GM21723 (cell line): ENCODE data around the gene ARHGAP18.
"Not testable (repeated sequence)": the region's sequence is repeated elsewhere in the genome, so short reads cannot be mapped to it uniquely, and the experiment has no call there.

Experiments used
- ATAC-seq: cut with Tn5 transposase; IDR thresholded peaks from one replicate; pipeline ENCODE4 v1.9.1; 2021; ENCODE audit warnings: mild to moderate bottlenecking, moderate library complexity; ENCODE audit not compliant: unreplicated experiment

The ARHGAP18 gene

DNA sequence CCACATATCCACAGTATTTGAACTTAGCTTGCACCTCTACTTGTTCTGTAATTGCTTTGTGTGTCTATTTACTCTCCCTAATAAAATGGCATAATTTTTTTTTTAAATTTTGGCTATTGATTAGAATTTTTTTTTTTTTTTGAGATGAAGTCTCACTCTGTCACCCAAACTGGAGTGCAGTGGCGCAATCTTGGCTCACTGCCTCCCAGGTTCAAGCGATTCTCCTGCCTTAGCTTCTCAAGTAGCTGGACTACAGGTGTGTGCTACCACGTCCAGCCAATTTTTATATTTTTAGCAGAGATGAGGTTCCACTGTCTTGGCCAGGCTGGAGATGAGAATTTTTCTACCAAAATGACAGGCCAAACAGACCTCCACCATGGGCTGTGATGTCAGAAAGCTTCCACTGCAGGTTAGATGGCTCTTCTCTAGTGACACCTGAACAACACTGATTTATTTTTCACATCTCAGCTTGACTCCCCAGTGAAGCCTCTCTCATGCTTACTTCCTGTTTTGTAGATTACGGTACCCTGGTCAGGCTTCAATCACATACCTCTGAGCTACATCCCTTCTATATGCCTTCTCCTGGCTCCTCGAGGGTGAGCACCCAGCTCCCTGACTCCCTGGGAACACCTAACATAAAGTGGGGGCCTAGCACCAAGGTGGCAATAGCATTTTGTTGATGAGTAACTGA is 112.8 kb downstream of the ARHGAP18 start:
- peak; percentile 61 for ATAC-seq

DNA sequence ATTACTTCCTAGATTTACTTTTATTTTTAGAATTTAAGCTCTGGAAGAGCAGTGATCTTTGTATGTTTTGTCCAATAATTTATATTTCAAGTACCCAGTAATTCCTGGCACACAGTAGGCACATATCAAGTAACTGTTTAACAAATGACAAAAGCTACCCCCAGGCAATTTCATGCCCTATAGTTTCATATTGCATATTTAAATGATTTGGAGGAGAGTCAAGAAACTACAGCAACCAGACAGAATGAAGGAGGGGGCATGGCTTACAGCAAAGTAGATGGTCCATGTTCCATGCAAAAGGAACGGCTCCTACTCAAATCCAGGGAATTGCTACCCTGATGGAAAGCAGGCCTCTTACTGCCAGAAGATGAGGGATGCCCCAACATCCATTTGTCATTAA is 113.5 kb downstream of the ARHGAP18 start:
- no peak for ATAC-seq

DNA sequence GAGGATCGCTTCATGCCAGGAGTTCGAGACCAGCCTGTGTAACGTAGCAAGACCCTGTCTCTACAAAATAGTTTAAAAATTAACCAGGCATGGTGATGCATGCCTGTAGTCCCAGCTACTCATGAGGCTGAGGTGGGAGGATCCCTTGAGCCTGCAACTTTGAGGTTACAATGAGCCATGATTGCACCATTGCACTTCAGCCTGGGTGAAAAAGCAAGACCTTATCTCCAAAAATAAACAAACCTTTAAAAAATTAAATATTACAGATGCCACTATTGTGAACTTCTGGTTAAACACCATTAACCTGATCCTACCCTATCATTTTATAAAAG is 116.8 kb downstream of the ARHGAP18 start:
- ATAC-seq: no peak

DNA sequence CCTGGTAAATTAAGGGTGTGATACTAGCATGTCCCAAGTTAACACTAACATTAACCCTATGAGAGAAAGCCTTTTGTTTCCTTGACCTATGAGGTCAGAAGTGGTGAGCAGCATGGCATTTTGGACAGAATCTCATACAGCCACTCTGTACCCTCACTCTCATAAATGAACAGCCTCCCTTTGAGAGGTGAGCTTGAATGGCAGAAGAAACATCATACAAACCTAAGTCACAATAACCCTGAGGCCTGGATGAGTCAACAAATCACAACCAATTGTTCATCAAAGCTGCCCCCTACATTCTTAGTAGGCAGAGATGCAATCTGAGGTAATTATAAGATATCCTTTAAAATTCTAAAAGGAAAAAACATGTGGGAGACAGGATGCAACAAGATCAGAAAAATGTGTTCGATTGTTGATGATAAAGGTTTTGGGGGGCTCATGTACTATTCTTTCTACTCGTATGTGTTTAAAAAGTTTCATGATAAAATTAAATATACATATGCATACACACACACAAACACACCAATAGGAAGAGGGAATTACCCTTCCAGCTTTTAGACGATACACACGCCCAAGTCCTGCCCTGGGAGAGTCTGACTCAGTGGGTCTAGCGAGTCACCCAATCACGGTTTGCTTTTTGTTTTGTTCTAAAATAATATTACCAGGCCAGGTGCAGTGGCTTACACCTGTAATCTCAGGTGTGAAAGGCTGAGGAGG is 117.3 kb downstream of the ARHGAP18 start:
- ATAC-seq: no peak

DNA sequence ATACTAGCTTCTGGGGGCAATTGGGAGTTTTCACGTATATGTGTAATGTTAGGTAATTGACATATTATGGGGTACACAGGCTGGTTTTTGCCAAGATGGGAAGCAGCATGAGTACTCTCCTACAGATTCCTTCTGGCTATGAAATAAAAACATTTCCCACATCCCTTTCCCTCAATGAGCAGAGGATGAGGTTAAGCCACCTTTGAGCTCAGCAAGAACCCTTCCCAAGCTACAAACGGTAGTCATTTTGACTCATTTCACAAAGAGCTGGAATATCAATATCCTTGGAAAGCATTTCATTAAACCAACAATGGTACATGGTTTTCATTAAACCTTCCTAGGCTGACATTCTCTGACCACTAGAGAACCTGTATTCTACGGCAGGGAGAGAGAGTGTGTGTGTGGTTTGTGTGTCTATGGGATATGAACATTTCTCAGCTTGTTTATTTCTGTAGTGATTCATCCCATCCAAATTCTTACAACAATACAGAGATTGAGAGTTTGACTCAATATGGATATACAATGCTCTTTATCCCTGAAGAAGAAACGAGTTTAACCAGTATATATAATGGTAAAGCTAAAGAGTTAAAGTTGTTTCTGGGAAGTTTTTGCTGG is 119.5 kb downstream of the ARHGAP18 start:
- no peak for ATAC-seq

DNA sequence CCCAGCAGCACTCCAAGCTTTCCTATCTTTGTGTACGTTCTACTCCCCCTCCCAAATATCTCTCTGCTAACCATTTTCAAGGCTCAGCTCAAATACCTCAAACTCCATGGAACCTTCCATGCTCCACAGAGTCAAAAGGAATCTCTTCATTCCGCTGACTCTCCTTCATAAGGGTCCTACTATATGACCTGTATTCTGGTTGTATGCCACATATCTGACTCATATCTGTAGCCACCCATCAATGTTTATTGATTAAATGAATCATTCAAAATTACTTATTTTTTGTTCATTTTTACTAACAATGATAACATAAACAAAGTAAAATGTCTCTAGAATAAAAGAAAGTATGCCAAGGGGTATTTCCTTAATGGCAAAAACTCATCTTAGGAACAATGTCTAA is 123.2 kb downstream of the ARHGAP18 start:
- ATAC-seq: no peak

DNA sequence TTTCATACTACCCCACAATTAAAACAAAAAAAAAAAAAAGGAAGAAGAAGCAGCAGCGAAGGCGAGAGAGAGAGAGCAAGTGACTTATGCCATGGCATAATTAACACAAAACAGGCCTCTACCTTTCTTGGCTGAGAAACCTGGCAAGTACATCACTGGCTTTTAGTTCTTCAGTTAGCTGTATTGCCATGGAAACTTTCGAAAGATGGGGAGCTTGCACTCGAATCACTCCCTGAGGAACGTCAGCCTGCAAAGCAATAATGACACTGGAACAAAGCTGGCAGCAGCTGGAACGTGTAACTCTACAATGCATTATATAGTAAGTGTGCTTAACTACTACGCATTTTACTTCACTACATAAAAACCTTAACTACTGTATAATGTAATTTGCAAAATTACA is 126.1 kb downstream of the ARHGAP18 start:
- ATAC-seq: no peak

DNA sequence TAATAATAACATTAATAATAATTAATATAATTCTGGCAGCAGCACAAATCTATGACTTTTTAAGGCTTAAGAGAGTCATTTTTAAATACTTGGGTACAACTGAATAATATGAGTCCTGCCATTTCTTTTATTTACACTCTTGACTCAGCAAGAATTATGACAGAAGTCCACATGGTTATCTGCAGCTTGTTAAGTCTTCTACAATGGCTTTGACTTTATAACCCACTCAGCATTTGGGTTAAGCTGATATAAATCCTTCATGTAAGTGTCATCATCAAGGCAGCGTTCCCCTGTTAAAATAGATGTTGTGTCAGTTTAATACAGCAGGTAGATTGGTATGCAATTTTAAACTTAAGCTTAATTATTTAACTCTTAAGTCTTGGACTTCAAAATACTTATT is 131.7 kb downstream of the ARHGAP18 start:
- no peak for ATAC-seq

DNA sequence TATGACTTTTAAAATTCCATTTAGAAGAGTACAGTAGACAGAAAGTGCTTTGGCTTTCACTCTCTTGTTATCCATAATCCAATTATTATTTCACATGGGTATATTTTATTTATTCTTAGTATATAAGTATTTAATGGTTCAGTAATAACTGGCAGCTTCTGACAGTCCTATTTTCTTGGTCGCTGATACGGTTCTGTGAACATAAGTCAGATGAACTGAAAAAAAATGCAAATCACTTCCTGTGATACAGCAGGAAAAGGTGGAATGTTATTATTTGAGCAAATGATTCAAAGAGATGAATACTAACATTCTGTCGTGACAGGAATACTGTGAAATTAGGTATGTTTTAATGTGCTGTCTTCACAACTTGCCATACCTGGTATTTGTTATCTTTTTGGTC is 132.3 kb downstream of the ARHGAP18 start:
- no peak for ATAC-seq

DNA sequence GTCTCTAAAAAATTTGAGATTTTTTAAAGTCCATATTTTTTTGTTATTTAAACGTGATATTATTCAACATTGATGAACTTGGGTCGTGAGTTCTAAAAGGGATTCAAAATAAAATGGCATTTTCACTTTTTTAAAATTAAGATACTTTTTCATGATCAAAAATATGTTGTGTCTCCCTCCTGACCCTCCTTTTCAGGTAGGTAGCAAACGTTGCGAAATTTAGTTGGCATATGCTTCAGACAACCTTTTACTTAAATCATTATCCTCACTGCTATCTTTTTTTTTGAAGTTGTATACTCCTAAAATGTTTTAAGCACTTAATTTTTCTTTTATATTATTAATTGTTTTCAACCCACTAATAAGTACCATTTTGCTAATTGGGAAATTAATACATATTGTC is 133.5 kb downstream of the ARHGAP18 start:
- no peak for ATAC-seq

DNA sequence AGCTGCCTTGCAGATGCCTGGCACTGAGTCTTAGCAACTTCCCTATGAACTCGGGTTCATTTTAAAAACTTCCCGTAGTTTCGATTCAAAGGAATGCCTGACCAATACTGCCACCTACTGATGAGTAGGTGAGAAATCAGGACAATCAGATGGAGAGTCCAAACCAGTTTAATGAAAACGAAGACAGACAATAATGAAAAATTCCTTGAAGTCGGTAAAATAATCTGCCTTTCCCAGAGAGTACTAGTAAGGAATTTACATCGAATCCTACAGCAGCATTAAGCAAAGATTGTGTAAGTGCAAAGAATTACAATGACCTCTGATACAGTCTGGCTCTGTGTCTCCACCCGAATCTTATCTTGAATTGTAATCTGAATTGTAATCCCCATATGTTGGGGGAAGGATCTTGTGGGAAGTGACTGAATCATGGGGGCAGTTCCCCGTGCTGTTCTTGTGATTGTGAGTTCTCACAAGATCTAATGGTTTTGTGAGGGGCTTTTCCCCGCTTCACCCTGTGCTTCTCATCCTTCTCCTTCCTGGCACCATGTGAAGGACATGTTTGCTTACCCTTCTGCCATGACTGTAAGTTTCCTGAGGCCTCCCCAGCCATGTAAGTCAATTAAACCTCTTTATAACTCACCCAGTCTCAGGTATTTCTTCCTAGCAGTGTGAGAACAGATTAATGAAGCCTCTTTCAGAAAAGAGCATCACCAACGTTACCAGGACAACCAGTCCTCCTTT is 134.4 kb downstream of the ARHGAP18 start:
- no peak for ATAC-seq

DNA sequence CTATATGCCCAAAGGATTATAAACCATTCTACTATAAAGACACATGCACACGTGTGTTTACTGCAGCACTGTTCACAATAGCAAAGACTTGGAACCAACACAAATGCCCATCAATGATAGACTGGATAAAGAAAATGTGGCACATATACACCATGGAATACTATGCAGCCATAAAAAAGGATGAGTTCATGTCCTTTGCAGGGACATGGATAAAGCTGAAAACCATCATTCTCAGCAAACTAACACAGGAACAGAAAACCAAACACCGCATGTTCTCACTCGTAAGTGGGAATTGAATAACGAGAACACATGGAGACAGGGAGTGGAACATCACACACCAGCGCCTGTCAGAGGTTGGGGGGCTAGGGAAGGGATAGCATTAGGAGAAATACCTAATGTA is 135.4 kb downstream of the ARHGAP18 start:
- not testable (repeated sequence) for ATAC-seq

DNA sequence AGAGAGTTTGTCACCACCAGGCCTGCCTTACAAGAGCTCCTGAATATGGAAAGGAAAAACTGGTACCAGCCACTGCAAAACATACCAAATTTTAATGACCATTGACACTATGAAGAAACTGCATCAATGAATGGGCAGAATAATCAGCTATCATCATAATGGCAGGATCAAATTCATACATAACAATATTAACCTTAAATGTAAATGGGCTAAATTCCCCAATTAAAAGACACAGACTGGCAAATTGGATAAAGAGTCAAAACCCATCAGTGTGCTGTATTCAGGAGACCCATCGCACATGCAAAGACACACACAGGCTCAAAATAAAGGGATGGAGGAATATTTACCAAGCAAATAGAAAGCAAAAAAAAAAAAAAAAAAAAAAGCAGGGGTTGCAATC is 139.0 kb downstream of the ARHGAP18 start:
- not testable (repeated sequence) for ATAC-seq

DNA sequence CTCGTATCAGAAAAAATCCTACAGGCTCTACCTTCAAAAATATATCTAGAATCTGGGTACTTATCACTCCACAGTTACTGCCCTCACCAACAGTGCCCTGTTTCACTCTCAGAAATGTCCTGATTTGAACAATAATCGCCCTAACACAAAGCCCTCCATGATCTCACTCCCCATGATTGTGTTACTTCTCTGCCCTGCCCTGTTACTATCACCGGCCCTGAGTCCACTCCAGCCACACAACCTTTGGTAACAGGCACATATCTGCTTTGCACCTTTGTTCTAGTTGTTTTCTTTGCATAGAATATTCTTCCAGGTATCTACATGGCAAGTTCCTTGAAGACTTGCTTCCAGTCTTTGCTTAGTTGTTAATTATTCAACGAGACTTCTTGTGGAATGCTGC is 142.0 kb downstream of the ARHGAP18 start:
- ATAC-seq: no peak

DNA sequence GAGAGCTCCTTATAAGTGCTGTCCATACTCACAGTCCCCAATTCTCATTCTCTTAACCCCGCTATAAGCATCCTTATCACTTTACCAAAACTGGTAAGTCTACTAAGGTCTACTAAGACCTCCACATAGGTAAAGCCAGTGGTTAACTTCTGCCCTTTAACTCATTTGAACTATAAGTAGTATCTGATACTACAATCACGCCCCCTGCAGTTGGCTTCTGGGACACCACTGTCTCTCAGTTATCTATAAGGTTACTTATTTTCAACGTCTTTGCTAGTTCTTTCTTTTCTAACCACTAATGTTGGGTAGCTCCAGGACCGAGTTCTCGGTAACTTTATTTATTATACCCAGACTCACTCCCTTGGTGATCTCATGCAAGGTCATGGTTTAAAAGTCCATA is 142.6 kb downstream of the ARHGAP18 start:
- ATAC-seq: no peak

DNA sequence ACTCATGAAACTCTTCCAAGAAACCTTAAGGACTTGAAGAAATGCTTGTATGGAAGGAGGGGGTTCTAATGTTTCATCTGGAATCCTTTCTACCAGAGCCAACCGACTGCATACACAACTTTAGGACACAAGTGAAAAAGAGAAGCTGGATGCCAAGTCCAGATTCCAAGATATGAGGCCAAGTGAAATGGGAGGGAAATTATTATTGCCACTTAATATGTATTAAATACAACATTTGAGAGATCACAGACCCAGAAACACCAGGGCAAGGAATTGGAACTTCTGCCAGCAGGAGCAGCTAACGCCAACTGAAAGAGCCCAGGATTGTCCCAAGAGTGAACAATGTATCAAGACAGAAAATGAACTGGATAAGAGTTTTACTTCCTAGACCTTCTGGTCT is 144.2 kb downstream of the ARHGAP18 start:
- no peak for ATAC-seq

DNA sequence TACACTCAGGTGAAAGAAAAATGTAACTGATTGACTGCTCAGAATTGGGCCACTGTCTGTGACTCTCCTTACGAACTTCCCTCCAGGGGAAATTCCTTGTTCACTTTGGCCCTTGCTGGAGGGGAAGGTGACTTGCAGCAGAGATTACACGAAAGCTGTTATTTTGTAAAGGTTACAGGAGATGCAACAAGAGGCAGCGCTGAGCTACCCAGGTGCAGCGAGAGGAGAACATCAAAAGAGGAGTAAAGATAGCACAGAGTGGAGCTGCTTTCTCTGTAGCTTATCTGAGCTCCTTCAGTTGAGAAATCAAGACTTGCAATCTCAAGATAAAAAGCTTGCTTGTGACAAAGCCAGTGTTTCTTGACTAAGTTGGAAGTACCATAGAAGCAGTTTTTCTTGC is 144.6 kb downstream of the ARHGAP18 start:
- ATAC-seq: no peak

DNA sequence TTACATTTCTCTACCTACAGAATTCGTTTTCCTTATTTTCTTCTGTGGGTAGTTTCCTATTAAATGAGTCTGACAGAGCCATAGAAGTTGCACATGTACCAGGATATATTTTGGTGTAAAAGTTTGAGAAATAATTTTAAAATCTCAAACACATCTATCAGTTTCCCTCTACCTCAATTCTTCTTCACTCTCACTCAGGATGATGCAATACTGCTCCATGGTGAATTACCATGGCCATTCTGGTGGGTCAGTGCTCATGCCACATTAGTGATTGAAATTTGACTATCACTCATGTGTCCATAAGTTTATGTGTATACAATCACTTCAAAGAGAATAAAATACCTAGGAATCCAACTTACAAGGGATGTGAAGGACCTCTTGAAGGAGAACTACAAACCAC is 151.7 kb downstream of the ARHGAP18 start:
- no peak for ATAC-seq

DNA sequence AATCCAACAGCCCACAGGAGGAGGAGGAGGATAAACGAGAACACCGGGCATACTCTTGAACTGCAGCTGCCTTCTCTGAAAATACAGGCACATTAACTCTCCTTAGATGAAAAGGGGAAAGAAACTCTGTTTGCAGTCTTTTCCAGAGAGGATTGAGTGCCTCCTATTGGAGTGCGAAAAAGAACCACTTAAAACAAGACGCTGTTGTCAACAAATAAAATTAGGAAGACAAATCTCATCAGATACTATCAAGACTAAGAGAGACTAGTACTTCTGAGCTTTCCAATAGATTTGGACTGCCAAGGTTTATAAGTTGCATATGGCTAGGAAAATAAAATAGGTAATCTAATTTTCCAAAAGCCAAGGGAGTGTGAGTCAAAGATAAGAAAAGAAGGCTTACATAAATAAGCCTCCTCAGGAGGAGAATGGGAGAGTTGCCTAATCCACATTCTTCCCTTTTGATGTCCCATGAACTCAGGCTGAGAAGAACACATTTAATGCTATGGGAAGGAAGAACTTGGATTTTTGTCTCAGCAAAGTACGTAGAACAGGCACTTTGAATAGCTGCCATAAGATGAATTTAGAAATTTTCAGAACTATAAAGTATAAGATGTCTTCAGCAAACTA is 154.7 kb downstream of the ARHGAP18 start:
- no peak for ATAC-seq

DNA sequence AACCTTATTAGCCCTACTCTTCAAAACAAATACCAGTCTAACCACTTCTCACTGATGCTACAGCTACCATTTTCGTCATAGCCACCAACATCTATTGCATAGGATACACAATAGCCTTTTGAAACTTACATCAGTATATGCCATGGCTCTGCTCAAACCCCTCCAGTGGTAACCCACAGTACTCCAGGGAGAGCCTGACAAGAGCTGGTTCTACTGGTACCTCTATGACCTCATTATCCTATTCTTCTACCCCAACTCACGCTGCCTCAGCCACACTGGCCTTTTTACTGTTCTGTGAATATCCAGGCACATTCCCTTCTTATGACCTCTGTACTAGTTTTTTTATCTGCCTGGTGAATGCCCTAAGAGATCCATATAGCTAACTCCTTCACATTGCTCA is 157.6 kb downstream of the ARHGAP18 start:
- ATAC-seq: no peak

DNA sequence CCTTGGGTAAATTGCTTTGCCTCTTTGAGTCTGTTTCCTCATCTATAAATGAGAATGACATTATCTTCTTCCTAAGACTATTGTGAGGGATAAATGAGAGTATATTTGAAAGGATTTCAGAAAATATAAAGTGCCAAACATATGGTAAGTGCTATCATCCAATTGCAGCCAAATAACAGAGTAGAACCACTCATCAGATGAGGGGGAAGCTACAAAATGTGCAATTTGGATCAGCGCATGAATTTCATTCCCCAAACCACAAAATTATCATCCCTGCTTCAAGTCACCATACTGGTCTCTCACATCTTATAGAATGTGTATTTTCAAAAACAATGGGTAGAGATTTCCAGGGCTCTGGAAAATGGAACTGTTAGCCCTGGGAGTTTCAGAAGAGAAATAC is 158.5 kb downstream of the ARHGAP18 start:
- no peak for ATAC-seq
